ENCODE results near the gene ZNF304.

ZNF304 gene

DNA sequence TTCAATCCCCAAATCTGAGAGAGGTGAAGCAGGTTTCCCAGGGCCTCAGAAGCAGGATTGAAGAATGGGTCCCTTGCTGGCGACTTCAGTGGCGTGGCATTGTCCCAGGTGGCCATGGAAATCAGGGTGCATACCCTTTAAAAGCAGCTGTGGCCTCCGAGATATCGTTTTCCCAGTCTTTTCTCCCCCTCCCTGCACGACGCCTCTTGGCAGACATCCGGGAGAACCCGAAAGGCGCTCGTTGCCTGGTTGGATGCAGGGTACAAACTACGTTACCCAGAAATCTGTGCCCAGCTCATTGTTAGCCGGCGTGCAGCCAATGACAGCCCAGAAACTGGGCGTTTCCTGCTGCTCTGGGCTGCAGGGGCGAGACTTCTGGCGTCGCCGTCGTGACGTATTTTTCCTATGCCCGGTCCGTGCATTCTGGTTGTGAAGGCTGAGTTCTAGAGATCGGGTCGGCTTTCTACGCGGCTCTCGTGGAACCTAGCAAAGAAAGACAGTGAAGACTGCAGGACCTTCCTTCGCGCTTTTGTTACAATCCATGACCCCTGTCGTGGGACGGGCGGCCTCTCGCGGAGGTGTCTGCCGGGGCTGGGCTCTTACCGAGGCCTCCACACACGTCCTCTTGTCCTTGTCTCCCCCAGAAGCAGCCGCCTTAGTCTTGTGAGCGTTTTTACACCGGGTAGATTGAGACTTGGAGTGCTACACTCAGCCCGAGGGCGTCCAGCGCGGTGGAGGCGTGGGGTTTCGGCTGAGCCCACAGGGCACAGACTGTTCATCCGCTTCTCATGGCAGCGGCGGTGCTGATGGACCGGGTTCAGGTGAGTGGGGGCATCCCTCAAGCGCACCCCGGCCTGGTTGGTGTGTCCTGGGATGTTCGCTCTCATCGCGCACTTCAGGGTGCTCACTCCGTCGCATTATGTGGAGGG, at the start of gene ZNF304:
Gene ZNF304, plus strand, starts transcription at position 395 of the 929 bp plus-strand sequence. Its CDS starts 394 bp downstream, at position 789.
- DNase-seq: peak; percentile 98

DNA sequence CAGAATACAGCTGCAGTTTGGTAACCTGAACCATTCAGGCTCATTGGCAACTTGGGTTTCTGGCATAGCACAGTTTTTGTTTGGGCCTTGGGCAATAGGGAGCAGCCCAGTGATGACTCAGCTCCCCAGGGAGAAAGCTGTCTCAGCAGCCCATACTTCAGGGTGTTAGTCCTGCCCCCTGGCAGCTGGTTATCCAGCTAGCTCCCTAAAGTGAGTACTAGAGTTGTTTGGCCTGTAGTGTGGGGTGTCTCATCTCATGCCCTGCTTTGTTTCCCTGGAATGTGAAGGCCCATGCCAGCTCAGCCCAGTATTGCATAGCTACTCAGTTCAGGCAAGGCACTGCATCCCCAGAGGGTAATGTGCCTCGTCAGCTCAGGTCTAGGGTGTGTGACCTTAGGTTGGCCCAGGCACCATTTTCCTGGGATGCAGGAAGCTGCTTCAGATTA, 49.0 kb upstream of the ZNF304 start:
- peak; percentile 22 for DNase-seq

DNA sequence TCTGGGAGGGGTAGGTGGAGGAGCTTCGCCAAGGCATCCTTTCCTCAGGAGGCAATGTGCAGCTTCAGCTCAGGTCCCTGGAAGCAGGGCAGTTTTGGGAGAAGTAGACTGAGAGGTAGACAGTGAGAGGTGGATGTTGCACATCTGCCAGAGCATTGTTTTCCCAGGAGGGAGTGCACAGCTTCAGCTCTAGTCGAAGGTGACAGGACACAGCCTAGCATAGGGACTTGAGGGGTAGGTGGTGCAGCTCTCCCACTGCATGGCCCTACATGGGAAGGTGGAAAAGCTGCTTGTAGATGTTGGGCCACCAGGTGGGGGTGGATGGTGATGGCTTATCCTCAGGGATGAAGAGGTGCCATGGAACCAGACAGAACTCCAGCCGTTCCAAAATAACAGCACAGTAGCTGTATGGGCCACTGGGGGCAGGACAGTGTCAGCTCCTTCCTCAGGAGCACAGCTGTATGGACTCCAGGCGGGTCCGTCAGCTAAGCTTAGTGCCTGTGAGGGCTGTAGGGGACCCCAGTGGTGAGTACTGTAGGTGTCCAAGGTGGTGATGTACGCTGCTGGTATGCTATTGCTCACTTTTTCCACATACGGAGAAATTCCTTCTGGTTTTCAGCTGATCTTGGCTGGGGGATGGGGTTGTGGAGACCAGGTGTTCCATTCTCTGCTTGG, 48.2 kb upstream of the ZNF304 start:
- DNase-seq: no peak

DNA sequence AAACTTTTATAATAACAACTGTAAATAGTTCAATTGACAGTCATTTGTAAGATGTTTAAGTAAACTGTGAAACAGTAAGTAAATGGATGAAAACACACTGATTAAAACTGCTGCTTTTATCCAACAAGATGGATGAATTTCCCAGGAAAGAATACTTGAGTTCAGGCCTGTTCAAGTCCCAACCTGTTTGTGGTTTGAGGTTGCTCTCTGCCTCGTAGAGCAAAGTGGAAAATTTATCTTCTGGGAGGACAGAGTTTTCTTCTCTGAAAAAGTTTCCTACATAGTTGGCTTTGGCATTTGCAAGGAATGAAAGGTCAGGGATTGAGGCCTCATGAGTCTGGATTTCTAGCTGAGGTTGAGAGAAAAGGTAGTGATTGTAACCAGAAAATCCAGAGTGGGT, 46.0 kb upstream of the ZNF304 start:
- no peak for DNase-seq

DNA sequence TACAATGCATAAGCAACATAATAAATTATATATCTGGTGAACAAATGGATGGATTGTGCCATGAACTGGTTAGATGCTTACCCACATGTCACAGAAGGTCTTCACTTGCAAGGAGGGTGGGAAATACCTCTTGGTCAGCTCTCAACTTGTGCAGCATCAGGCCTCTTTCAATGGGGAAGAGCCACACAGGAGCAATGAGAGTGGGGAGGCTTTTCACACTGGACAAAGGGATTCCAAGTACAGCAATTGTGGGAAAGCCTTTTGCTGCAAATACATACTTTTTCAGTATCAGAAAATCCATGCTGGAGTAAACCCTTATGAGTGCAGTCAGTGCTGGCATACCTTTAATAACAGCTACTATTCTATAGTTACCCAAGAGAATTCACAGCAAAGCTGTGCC, 42.6 kb upstream of the ZNF304 start:
- no peak for DNase-seq

DNA sequence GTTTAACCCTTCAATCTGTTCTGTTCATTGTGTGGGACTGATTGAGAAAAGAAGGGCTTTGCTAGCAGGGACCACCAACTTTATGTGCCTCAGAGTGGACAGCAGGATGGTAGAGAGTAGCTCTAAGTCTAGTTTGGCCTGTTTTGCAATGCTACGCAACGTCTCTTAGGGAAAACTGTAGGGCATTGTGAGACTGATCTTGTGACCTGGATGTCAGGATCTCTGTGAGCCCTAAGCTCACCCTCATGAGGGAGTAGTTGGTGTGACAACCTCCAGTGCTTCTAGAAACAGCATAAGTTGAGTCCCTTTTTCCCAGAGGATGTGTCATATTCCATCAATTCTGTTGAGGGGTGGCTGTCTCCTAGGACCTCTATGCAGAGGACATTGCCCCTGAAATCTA, 40.3 kb upstream of the ZNF304 start:
- DNase-seq: no peak

DNA sequence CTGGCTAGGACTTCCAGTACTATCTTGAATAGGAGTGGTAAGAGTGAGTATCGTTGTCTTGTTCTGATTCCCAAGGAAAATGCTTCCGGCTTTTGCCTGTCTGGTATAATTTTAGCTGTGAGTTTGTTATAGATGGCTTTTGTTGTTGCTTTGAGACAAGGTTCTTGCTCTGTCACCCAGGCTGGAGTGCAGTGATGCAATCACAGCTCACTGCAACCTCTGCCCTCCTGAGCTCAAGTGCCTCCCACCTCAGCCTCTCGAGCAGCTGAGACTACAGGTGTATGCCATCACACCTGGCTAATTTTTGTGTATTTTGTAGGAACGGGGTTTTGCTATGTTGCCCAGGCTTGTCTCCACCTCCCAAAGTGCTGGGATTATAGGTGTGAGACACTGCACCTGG, 36.9 kb upstream of the ZNF304 start:
- DNase-seq: no peak

DNA sequence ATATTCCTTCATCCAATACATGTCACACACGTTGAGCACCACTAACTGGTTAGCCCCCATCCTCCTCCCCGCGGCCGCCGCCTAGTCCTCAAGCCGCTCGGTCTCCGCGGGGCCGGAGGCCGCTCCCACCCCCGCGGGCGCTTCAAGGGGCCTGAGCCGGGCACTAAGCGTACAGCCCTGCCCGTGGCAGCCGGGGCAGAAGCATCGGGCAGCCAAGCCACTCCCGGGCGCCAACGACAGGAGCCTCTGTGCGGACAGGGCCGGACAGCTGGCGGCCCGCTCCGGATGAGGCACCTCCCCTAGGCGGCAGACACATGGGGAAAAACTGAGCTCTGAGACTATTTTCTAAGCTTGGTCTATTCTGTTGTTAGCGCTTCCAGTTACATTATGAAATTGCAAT, 33.6 kb upstream of the ZNF304 start:
- no peak for DNase-seq

DNA sequence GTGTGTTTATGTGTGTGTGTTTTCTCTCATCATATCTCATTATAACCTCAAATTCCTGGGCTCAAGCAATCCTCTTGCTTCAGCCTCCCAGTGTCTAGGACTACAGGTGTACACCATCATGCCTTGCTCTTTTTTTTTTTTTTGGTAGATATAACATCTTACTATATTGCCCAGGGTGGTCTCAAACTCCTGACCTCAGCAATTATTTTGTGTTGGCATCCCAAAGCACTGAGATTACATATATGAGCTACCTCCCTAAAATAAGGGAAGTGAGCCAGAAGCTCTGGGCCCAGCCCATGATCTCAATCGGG, 31.2 kb upstream of the ZNF304 start:
- DNase-seq: no peak

DNA sequence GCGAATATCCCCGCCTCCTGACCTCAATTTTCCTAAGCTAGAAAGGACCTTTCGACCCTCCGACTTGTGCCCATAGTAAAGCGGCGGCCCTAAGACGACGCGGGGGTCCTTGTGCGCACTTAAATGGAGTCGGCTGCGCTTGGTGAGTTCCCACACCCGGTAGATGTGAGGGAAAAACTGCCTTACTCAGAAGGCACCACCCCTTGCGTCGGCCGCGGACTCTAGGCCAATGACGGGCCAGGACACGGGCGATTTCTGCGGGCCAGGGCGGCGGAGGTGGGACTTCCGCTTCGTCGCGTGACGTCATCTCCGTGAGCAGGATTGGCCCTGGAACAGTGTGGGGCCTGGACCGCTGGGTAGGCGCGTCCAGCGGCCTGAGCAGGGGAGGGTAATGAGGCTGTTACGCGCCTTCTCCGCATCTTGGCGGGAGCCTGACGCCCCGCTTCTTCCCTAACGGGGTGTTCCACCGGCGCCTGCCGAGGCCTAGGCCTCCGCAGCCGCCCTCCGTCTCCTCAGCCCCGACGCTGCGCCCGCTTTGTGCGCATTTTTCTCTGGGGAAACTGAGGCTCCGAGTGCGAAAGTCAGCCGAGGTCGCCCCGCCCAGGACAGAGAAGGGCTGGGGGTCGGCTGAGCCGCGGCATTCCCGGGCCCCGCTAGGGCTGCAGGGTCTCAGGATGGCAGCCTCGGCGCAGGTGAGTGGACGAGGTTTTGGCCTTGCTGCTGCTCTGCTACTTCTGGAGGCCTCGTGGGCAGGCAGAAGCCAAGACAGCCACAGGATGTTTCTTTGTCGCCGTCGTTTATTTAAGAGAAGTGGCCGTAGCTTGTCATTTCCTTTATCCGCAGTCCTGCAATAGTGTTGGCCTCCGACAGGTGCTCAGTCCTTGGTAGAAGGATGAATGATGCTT, 30.6 kb upstream of the ZNF304 start, which contains the start of gene ZNF543:
Gene ZNF543, plus strand, starts transcription at position 293 of the 905 bp plus-strand sequence. Its CDS starts 382 bp downstream, at position 675.
- peak; percentile 98 for DNase-seq

DNA sequence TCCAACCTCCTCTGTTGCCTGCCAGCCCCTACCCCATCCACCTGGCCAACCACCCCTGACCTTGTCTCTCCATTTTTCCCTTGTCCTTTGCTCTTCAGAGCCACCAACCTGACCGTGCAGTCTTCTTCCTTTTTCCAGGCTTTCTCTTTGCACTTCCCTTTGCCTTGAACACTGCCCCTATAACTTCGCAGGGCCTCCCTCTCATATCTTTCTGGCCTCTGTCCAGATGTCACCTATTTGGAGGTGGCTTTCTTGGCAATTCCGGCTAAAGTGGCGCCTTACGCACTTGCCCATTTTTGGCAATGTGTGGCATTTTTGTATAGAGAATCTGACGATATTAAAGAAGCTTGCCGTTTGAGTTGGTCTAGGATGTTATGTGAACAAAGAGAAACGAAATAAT, 30.0 kb upstream of the ZNF304 start:
- peak; percentile 17 for DNase-seq

DNA sequence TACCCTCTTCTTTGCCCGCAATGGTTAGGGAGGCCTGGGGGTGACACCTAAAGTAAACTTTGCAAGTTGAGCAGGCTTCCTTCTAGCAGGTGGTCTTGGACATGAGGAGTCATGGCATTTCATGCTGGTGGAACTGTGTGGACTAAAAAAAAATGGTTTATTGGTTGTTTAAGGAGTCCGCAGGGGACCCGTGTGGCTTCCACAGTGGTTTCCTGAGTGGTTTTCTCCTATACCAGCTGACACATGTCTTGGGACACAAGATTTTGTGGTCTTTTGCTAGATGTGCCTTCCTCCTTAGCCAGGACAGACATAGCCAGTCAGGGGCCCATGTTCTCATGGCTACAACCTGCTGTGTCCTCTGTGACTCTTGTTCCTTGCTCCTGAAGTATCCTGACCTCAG, 29.3 kb upstream of the ZNF304 start:
- DNase-seq: peak; percentile 30

DNA sequence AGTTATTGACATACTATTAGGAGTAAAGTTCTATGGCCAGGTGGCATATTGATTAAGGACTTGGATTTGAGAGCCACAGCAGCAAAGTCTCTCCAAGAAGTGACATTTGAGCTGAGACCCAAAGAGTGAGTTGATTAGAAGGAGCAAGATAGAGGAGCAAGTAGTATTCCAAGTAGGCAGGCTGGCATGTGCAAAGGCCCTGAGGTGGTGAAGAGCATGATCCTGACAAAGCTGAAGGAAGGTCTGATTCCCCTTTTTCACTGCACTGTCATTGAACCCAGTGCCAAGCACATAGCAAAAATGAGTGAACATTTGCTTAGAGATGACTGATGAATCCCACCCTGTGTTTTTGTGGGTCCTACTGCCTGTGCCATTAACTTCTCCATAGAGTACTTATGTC, 26.1 kb upstream of the ZNF304 start:
- DNase-seq: no peak

DNA sequence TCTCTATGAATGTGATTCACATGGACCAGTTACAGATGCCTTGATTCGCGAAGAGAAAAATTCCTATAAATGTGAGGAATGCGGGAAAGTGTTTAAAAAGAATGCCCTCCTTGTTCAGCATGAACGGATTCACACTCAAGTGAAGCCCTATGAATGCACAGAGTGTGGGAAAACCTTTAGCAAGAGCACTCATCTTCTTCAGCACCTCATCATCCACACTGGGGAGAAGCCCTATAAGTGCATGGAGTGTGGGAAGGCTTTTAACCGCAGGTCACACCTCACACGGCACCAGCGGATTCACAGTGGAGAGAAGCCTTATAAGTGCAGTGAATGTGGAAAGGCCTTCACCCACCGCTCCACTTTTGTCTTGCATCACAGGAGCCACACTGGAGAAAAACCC, 23.1 kb upstream of the ZNF304 start:
- DNase-seq: no peak

DNA sequence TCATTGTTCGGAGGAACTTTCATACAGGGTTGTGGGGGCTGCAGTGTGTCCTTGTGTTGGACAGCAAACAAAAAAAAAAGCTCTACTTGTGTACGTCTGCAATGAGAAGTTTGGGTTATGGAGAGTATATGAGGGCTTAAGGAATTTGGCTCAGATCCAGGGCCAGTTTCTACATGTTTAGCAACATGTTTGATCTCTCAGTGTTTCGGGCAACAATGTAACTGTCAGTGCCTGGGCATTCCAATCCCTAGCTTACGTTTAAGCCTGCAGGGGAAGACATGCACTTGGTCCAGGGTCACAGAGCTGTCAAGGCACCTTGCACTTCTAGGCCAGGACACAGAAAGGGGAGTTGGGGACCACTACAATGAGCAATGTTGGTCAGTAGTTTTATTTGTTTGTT, 16.9 kb upstream of the ZNF304 start:
- DNase-seq: peak; percentile 14

DNA sequence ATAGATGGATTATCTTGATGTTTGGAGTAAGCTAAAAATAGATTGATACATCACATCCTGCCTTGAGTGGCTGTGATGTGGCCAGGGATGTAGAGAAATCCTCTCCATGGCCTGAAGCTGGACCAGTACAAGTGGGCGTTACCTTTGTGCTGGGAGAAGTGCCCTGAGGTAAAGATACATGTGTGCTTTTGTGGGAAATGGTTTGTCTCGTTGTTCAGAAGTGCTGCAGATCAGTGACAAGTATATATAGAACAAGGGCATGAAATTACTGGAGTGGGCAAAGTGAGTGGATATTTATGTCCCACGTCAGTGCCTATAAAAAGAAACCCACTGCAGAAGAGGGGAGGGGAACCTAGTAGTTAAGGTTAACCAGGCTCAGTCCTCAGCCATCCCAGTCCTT, 12.2 kb upstream of the ZNF304 start:
- DNase-seq: no peak

DNA sequence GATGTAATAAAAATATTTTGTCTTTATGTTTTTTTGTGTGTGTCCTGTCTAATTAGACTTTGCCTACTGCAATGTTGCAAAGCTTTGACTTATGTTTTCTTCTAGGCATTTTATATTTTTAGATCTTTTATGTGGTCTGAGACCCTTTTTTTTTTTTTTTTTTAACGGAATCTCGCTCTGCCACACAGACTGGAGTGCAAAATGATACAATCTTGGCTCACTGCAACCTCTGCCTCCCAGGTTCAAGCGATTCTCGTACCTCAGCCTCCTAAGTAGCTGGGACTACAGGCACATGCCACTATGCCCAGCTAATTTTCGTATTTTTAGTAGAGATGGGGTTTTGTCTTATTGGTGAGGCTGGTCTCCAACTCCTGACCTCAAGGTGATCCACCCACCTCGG, 8.5 kb upstream of the ZNF304 start:
- no peak for DNase-seq

DNA sequence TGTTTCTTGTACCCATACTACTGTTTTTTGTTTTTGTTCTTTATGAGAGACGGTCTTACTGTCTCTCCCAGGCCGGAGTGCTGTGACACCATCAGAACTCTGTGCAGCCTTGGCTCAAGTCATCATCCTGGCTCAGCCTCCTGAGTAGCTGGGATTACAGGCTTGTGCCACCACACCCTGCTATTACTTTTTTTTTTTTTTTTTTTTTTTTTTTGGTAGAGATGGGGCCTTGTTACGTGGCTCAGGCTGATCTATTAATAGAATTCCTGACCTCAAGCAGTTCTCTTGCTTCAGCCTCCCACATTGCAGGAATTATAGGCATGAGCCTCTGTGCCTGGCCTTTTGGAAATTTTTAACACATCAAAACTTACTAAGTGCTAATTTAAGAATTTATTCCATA, 2.9 kb upstream of the ZNF304 start:
- no peak for DNase-seq

DNA sequence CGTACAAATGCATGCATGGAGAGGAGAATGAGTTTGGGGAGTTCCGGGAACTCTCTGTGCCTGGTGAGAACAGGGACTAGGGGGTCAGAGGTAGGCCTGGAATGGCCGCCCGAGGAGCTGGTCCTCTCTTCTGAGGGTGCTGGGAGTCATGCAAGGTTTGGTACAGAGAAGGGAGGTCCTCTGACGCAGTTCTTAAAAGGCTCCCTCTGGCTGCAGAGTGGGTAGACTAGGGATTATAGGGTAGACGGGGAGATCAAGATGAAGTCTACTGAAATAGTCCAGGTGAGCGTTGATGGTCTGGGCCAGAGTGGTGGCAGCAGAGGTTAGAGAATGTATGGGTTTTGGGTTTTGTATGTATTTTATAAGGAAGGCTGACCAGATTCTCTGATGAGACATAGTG, 796 bp downstream of the ZNF304 start:
- peak; percentile 47 for DNase-seq

DNA sequence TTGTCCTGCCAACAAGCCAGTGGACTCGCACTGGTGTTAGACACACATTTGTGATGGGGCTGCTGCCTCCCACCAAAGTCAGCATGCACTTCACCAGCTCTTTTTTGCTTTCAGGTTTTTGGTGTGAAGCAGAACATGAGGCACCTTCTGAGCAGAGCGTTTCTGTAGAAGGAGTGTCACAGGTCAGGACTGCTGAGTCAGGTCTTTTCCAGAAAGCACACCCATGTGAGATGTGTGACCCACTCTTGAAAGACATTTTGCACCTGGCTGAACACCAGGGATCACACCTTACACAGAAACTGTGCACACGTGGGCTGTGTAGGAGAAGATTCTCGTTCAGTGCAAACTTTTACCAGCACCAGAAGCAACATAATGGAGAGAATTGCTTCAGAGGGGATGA, 4.8 kb downstream of the ZNF304 start:
- DNase-seq: no peak

DNA sequence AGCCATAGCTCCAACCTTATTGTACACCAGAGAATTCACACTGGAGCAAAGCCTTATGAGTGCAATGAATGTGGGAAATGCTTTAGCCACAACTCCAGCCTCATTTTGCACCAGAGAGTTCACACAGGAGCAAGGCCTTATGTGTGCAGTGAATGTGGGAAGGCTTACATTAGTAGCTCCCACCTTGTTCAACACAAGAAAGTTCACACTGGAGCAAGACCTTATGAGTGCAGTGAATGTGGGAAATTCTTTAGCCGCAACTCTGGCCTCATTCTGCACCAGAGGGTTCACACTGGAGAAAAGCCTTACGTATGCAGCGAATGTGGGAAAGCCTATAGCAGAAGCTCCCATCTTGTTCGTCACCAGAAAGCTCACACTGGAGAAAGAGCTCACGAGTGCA, 6.3 kb downstream of the ZNF304 start:
- no peak for DNase-seq

DNA sequence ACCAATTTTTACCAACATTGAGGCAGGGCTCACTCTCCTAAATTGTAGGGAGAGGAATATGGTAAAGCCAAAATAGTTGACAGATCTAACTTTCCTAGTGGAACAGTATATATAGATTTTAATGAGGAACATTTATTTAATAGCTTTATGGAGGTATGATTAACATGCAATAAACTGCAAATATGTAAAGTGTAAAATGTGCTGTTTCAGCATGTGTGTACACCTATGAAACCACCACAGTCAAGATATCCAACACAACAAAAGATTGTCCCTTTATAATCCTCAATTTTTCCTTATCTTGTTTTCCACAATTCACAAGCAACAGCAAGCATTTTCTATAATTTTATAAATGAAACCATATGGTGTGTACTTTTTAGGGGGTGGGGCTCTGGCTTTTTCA, 8.2 kb downstream of the ZNF304 start:
- no peak for DNase-seq

DNA sequence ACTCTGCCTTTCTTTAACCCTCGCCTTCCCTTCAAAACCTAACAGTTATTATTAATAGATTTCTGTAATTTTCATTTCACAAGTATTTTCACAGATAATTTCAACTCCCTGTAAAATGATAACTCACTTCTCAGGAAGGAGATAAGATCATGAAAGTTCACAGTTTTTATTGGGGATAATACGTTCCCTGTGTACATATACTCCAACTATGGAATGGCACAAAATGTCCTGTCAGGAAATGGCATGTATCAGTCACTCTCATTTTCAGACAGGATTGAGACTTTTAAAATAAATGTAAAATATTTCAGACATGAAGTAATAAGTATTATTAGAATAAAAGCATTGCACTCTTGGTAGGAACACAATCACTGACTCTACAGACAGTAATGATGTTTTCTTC, 11.3 kb downstream of the ZNF304 start:
- DNase-seq: no peak

All from hematopoietic multipotent progenitor cell treated with erythropoietin and hydrocortisone succinate and interleukin-3 and kit ligand, for 6 days (in vitro differentiated cells).